Measurements from ENCODE around the gene GSTO2. TPM values are rescaled to one million over a fixed set of nuclear protein-coding genes. Genes with fewer than 3 reads are reported as not detected.

Gene GSTO2
- total RNA-seq, 1 donor from 2014 or later: 9.1 TPM

DNA sequence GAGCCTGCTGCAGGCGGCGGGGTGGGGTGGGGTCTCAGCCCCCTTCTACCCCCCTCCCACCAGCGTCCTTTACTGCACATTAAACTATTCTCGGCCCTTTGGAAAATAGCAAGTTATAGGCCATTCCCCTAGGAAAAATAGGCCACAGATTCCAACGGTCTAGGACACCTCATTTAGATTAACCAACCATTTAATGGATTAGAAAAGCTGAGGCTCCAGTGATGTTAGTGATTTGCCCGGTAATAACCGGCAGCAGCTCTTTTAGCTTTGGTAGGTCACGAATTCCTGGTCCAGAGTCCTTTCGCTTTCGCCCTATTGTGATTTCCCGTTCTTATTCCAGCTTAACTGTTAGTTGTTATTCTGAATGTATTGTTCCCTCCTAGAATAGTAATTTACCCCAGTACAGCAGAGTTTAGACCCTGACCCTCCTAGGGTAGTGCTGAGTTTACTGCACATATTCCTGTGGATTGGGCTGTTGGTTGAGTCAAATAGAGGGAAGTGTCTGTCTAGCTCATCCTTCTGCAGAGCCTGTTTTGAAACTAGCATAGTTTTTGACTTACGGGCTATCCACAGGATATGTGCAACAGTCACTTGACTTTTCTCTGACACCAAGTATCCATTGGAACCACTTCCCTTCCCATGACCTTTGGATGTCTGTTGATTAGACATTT, 13.5 kb upstream of the GSTO2 start:
- H3K9me3 ChIP-seq: no peaks in the 10 kb centered on the region
- peaks cover 33% of the 10 kb centered on the region for H3K36me3 ChIP-seq
- H3K27ac ChIP-seq: peak overlapping the region; percentile 99
- H3K27me3 ChIP-seq: no peaks in the 10 kb centered on the region
- TF ChIP-seq, protein P1, sequence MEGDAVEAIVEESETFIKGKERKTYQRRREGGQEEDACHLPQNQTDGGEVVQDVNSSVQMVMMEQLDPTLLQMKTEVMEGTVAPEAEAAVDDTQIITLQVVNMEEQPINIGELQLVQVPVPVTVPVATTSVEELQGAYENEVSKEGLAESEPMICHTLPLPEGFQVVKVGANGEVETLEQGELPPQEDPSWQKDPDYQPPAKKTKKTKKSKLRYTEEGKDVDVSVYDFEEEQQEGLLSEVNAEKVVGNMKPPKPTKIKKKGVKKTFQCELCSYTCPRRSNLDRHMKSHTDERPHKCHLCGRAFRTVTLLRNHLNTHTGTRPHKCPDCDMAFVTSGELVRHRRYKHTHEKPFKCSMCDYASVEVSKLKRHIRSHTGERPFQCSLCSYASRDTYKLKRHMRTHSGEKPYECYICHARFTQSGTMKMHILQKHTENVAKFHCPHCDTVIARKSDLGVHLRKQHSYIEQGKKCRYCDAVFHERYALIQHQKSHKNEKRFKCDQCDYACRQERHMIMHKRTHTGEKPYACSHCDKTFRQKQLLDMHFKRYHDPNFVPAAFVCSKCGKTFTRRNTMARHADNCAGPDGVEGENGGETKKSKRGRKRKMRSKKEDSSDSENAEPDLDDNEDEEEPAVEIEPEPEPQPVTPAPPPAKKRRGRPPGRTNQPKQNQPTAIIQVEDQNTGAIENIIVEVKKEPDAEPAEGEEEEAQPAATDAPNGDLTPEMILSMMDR (IDR thresholded peaks at IDR 0.05): no peak
- peak; percentile 69 for ATAC-seq
- peaks cover 44% of the 10 kb centered on the region for H3K4me1 ChIP-seq
- intact Hi-C loops (cut with DNase I): no loop called here
- DNase-seq: no peak
- peak overlapping the region; percentile 96 for H3K4me3 ChIP-seq

DNA sequence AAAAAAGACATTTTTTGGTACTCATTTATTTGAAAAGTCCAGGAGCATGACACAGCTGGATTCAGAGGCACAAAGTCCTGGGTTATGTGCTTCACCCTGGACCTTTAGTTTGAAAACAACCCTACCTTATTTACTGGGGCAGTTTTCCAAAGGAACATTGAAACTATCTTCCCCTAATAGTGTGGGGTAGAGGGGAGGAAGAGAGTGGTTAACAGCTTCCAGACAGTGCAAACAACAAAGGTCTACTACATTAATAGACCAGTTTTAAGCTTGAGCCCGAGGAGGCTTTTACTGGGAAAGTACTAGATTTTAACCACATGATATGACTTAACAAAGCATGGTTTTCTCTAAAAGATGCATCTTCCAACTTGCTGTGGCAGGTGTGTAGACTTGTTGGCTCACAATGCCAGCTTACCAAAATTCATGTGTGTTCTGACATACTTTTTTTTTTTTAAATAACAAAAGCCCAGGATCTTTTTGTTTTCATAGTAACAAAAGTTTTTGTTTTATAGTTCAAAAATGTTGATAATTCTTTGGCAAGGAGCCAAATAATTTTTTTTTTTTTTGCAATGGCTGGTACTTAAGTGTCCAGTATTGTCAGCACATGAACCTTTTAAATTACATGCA, 12.5 kb upstream of the GSTO2 start:
- DNase-seq (no peak), ATAC-seq (no peak)
- H3K9me3 ChIP-seq: no peaks in the 10 kb centered on the region
- H3K4me1 ChIP-seq: peaks cover 53% of the 10 kb centered on the region
- H3K36me3 ChIP-seq: peaks cover 42% of the 10 kb centered on the region
- H3K4me3 ChIP-seq: peak overlapping the region; percentile 96
- TF ChIP-seq, protein P1 (IDR thresholded peaks at IDR 0.05): no peak
- peak overlapping the region; percentile 99 for H3K27ac ChIP-seq
- intact Hi-C loops (cut with DNase I): no loop called here
- no peaks in the 10 kb centered on the region for H3K27me3 ChIP-seq

DNA sequence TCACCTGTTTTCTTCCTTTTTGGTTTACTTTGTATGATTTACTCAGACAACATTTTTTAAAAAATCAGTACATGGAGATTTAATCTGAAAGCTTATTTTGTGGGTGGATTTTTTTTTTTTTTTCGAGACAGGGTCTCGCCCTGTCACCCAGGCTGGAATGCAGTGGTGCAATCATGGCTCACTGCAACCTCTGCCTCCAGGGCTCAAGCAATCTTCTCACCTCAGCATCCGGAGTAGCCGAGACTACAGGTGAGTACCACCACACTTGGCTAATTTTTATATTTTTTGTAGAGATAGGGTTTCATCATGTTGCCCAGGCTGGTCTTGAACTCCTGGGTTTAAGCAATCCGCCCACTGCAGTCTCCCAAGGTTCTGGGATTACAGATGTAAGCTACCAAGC, 11.7 kb upstream of the GSTO2 start:
- Histone ChIP-seq H3K4me3 (no peak overlapping the region), H3K9me3 (no peaks in the 10 kb centered on the region), H3K27me3 (no peaks in the 10 kb centered on the region), H3K4me1 (peaks cover 53% of the 10 kb centered on the region), H3K27ac (no peak overlapping the region), H3K36me3 (peaks cover 50% of the 10 kb centered on the region)
- DNase-seq (no peak), ATAC-seq (no peak)
- TF ChIP-seq, protein P1 (IDR thresholded peaks at IDR 0.05): no peak
- intact Hi-C loops (cut with DNase I): no loop called here

DNA sequence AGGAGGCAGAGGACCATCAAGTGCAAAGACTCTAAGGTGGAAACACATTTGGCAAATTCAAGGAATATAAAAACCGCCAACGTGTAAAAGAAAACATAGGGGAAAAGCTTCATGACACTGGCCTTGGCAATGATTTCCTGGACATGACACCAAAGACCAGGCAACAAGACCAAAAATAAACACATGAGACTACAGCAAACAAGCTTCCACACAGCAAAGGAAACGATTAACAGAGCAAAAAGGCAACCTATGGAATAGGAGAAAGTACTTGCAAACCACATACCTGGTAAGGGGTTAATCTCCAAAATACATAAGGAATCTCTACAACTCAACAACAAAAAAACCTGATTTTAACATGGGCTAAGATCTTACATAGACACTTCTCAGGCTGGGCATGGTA, 10.8 kb upstream of the GSTO2 start:
- ATAC-seq (no peak), DNase-seq (no peak)
- no peak overlapping the region for H3K4me3 ChIP-seq
- peaks cover 60% of the 10 kb centered on the region for H3K36me3 ChIP-seq
- no peaks in the 10 kb centered on the region for H3K27me3 ChIP-seq
- peaks cover 53% of the 10 kb centered on the region for H3K4me1 ChIP-seq
- intact Hi-C loops (cut with DNase I): no loop called here
- TF ChIP-seq, protein P1 (IDR thresholded peaks at IDR 0.05): no peak
- H3K27ac ChIP-seq: peak overlapping the region; percentile 8
- H3K9me3 ChIP-seq: no peaks in the 10 kb centered on the region

DNA sequence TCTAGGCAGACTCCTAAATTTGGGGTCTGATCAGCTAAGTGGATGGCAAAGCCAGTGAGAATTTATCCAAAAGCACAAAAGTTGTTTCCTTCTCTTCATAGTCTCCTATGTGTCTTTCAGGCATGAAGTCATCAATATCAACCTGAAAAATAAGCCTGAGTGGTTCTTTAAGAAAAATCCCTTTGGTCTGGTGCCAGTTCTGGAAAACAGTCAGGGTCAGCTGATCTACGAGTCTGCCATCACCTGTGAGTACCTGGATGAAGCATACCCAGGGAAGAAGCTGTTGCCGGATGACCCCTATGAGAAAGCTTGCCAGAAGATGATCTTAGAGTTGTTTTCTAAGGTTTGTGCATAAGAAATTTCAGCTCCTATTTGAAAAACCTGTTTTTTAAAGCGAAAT, 9.5 kb upstream of the GSTO2 start:
- intact Hi-C loops (cut with DNase I): no loop called here
- Histone ChIP-seq H3K27ac (peak overlapping the region; percentile 48), H3K4me3 (no peak overlapping the region), H3K4me1 (peaks cover 48% of the 10 kb centered on the region), H3K36me3 (peaks cover 72% of the 10 kb centered on the region), H3K9me3 (no peaks in the 10 kb centered on the region), H3K27me3 (no peaks in the 10 kb centered on the region)
- TF ChIP-seq, protein P1 (IDR thresholded peaks at IDR 0.05): no peak
- ATAC-seq: no peak
- no peak for DNase-seq
